Esophagus (tissue), 2 donors: Measurements from ENCODE around the gene CXCL8. TPM values are rescaled to one million over a fixed set of nuclear protein-coding genes. Genes with fewer than 3 reads are reported as not detected.

Source experiments
- H3K27ac ChIP-seq, 2 donors: one replicate each; pipeline ENCODE4 v1.5.1; 2013; ENCODE audit warnings: low read depth in 2 of 2, mild to moderate bottlenecking in 2 of 2, inconsistent platforms in 1 of 2, low read length in 1 of 2, moderate library complexity in 1 of 2
- H3K27me3 ChIP-seq, 2 donors: one replicate each; pipeline ENCODE4 v1.6.1; 2013; ENCODE audit warnings: low read length in 2 of 2, control low read depth in 1 of 2, mild to moderate bottlenecking in 1 of 2; ENCODE audit not compliant: insufficient read depth in 2 of 2, control insufficient read depth in 1 of 2
- H3K36me3 ChIP-seq, 2 donors: one replicate each; pipeline ENCODE4 v1.6.1; 2013; ENCODE audit warnings: low read length in 1 of 2; ENCODE audit not compliant: control insufficient read depth in 2 of 2, insufficient read depth in 2 of 2
- H3K4me1 ChIP-seq, 2 donors: one replicate each; pipeline ENCODE4 v1.6.1; 2013; ENCODE audit warnings: low read length in 1 of 2; ENCODE audit not compliant: control insufficient read depth in 2 of 2, insufficient read depth in 2 of 2
- H3K4me3 ChIP-seq, 2 donors: one replicate each; pipeline ENCODE4 v1.5.1; 2013; ENCODE audit warnings: low read length in 2 of 2, mild to moderate bottlenecking in 2 of 2, low read depth in 1 of 2, moderate library complexity in 1 of 2
- H3K9me3 ChIP-seq, 2 donors: one replicate each; pipeline ENCODE4 v1.6.1; 2013; ENCODE audit warnings: mild to moderate bottlenecking in 2 of 2, low read depth in 1 of 2, low read length in 1 of 2, moderate library complexity in 1 of 2; ENCODE audit not compliant: control insufficient read depth in 2 of 2, insufficient read depth in 1 of 2
- WGBS, 2 donors: extraction: QIAGEN DNeasy Blood & Tissue Kit; methylation state at CpG; one replicate each; pipeline ENCODE4 v1.1.7; 2013; 5-methylcytosine and 5-hydroxymethylcytosine counted together
- polyA plus RNA-seq, 2 donors: library from polyadenylated mRNA; stranded (reverse); fragments of 200-250 nt; gene quantifications; one replicate each; pipeline ENCODE4 v1.2.3, GENCODE V29; 2013
- donor health status: healthy with polysubstance abuse.
- donor health status: Bipolar disorder and iron deficiency.

The CXCL8 gene
- polyA plus RNA-seq, 2 donors, result 1.1 to 8.3 TPM

DNA sequence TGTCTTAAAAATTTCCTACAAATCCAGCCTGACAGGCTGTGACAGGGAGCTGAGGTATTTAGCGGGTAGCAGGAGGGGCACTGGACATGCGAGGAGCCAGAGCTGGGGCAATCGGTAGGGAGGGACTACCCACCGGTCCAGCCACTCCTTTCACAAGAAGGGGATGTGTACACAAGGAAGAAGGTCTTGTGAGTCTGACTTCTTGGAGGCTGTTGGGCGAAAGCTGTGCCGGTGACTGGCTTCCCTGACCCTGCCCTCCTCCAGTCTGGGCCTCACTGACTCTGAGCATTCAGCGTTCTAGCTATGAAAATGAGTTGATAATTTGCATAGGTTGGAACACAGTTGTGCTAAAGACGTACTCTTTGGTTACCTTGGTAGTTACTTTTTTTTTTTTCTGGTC is 12.7 kb upstream of the CXCL8 start:
- 78 to 81% methylated on average over 8 of the region's 8 CpGs for WGBS, 2 donors
- Histone ChIP-seq H3K4me1 (no peaks in the 10 kb centered on the region), H3K27me3 (no peaks in the 10 kb centered on the region), H3K9me3 (no peaks in the 10 kb centered on the region), H3K36me3 (no peaks in the 10 kb centered on the region), H3K27ac (no peak overlapping the region), H3K4me3 (no peak overlapping the region)

DNA sequence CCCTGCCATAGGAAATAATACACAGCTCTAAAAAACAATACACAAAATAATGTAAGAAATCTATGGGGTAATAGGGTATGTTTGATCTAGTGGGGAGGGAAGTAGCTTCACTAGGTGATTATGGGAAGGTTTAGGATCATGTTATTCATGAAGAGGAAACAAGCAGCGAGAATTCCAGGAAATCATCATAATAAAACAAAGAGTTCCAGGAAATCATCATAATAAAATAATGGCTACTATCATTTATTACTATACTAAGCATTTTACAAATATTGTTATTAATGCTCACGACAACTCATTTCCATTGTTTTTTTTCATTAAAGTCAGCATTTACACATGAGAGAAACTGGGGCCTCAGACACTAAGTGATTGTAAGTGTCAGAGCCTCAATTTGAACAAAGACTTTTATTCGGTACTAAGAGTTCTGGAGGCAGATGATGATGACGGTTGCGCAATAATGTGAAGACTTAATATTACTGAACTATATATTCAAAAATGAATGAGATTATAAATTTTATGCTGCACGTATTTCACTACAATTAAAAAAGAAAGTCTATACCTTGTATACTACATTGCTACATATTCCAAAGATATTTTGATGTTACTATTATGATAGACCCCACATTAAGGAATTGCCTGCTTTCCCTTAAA is 12.2 kb upstream of the CXCL8 start:
- WGBS, 2 donors, result 84 to 87% methylated on average over 6 of the region's 6 CpGs
- no peak overlapping the region for H3K4me3 ChIP-seq
- H3K36me3 ChIP-seq, result no peaks in the 10 kb centered on the region
- no peaks in the 10 kb centered on the region for H3K27me3 ChIP-seq
- no peak overlapping the region for H3K27ac ChIP-seq
- H3K9me3 ChIP-seq, result no peaks in the 10 kb centered on the region
- H3K4me1 ChIP-seq, result no peaks in the 10 kb centered on the region

DNA sequence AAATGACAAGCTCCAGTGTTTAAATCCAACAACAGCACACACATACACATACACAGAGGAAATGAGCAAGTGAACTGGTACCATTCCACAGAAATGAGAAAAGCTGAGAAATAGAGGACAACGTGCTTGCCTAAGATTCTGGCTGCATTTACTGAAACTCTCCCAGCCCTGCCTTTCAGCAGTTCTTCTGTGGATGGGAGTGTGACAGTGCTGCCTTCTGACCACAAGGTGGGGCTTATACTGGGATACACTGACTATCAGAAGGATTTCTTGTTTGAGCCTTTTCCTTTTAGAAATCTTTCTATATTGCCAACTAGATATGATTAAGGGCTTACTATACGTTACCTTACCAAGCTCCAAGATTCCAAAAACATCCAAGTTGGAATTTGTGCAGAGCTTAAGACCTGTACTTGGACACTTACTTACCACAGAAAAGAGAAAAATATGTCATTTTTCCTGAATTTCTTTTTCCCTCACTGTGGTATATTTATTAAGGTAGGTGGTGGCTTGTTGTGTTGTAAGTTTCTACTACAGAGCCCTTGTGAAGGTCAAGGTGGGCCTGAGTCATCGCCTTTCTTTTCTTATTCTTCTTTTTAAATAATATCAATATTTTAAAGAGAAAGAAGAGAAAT is 10.7 kb upstream of the CXCL8 start:
- Histone ChIP-seq H3K9me3 (no peaks in the 10 kb centered on the region), H3K4me3 (no peak overlapping the region), H3K27me3 (no peaks in the 10 kb centered on the region), H3K4me1 (no peaks in the 10 kb centered on the region), H3K36me3 (no peaks in the 10 kb centered on the region), H3K27ac (no peak overlapping the region)
- WGBS, 2 donors, result 36 to 41% methylated on average over 3 of the region's 3 CpGs

DNA sequence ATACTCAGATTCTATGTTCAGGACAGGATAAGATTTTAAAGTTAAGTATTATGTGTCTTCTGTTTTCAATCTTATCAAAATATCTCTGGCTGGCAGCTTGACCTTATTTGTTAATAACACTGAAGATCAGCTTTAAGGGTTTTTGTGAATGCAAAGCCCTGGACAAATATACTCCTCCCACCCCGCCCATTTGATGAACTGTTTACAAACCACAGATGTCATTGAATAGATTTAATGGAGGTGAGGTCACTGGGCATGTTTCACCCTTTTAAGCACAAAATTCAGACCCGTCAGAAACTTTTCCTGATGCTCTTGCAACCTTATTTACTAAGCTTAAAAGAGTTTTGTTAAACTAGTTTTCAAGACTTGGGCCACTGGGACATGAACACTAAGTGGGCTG is 10.1 kb upstream of the CXCL8 start:
- H3K27ac ChIP-seq, result no peak overlapping the region
- no peaks in the 10 kb centered on the region for H3K9me3 ChIP-seq
- H3K27me3 ChIP-seq, result no peaks in the 10 kb centered on the region
- no peaks in the 10 kb centered on the region for H3K36me3 ChIP-seq
- H3K4me3 ChIP-seq, result no peak overlapping the region
- H3K4me1 ChIP-seq, result no peaks in the 10 kb centered on the region
- WGBS, 2 donors, result 45 to 59% methylated on average over 2 of the region's 2 CpGs

DNA sequence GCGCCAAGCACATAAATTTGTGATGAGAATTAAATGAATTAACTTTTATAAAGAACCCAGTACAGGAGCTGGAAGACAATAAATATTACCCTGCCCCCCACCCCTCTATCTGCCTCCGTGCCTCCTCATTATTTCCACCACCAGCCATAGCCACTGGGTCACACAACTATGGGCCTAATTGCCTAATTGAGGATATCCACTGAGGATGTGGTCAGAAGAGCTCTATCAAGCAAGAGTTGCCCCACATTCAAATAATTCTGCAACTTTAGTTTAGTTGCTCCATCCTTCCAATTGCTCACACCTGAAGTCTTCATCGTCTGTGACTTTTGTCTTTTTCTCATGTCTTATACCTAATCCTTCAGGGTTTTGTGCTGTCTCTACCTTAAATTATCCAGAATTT is 9.5 kb upstream of the CXCL8 start:
- Histone ChIP-seq H3K9me3 (no peaks in the 10 kb centered on the region), H3K4me3 (no peak overlapping the region), H3K27ac (no peak overlapping the region), H3K27me3 (no peaks in the 10 kb centered on the region), H3K36me3 (no peaks in the 10 kb centered on the region), H3K4me1 (no peaks in the 10 kb centered on the region)
- WGBS, 2 donors, result 94% methylated on average over 3 of the region's 3 CpGs

DNA sequence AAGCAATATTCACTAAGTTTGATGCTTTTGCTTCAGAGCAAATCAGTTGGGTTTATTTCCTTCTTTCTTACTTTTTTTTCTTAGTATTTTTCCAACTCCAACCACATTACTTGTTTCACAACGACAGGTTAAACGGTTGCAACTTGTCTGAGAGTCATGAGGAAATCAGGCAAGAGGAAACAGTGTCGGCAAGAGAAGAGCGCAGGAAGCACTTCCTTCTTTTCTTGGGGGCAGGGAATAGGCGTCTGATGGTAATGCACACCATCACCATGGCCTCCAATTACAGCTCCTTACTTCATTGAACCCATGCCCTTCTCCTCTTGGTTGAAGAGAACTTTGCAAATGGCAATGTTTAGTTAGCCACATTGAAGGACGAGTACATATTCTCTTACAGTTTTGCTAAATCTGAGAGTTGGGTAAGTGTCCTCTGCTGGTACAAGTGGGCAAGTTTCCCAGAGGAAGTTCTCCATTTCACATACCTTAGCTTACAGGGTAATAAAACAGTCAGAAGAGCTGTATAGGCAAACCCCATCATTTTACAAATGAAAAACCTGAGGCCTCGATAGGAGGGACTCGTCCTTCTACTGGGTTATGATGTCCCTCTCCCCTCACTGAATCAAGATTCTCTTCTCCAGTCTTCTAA is 8.3 kb upstream of the CXCL8 start:
- Histone ChIP-seq H3K36me3 (no peaks in the 10 kb centered on the region), H3K4me3 (no peak overlapping the region), H3K27ac (no peak overlapping the region), H3K27me3 (no peaks in the 10 kb centered on the region), H3K4me1 (no peaks in the 10 kb centered on the region), H3K9me3 (no peaks in the 10 kb centered on the region)
- 75 to 79% methylated on average over 8 of the region's 8 CpGs for WGBS, 2 donors

DNA sequence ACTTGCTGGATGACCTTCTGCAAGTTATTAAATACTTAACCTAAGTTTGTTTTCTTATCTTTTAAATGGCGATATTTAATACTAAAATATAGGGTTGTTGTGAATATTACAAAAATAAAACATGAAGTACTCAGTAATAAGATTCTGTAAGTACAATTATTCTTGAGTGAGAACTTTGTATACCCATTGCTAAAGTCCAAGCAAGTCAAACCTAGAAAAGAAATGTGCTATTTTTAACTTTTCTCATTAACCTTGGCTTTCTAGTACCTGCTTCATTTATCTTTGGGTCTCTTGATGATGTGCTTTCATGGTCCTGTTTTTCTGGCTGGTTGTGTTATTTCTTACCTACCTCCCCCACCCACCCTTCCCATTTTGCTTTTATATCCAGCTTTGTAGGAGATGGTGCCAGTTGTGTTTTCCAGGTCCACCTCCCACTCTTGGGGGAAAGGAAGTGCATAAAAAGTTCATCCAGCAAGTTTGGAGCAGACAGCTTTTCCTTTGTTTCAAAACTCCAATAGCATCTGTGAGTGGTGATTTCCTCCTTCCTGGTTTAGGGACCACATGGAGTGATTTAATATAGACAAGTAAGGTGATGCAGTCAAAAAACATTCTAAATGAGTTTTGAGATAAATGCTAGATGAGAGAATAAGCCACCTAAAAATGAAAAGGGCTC is 7.5 kb upstream of the CXCL8 start:
- 86 to 95% methylated on average over 1 of the region's 1 CpG for WGBS, 2 donors
- Histone ChIP-seq H3K36me3 (no peaks in the 10 kb centered on the region), H3K4me1 (no peaks in the 10 kb centered on the region), H3K9me3 (no peaks in the 10 kb centered on the region), H3K27ac (no peak overlapping the region), H3K4me3 (no peak overlapping the region), H3K27me3 (no peaks in the 10 kb centered on the region)

DNA sequence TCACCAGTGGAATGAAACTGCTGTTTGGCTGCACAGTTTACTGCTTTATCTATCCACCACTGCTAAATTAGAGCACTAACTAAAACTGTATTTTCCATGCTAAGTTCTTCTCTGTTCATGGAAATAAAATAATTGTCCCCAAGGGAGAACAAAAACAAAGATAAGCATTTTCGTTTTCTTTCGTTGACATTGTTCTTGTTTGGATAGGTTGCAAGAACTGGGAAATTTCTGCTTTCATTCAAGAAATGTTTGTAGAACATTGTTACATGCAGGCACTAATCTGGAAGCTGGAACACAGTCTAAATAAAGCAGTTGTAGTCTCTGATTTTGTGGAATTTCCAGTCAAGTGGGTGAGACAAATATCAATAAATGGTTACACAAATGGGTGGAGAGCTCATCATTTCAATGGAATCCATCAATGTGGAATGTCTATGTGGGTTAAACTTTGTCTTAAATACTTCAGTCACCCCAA is 5.8 kb upstream of the CXCL8 start:
- H3K27me3 ChIP-seq, result no peaks in the 10 kb centered on the region
- WGBS, 2 donors, result 35 to 41% methylated on average over 2 of the region's 2 CpGs
- no peaks in the 10 kb centered on the region for H3K4me1 ChIP-seq
- H3K27ac ChIP-seq, result no peak overlapping the region
- H3K4me3 ChIP-seq, result no peak overlapping the region
- H3K9me3 ChIP-seq, result no peaks in the 10 kb centered on the region
- H3K36me3 ChIP-seq, result no peaks in the 10 kb centered on the region

DNA sequence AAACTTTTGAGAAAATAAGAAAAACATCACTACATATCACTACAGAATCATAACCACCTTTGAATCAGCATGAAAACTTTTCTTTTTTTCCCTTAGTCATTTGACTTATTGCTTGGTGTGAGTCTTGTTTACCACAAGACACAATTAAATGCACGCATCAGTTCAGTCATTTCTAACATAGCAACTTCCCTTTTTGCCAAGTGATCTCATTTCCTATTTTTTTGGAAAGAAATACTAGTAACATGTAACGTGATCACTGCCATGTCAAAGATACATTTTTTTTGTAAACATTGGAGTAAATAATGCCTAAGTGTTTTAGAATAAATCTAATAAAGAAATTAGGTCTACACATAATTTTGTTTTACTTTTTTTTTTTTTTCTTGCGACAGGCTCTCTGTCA is 5.1 kb upstream of the CXCL8 start:
- H3K27ac ChIP-seq, result no peak overlapping the region
- no peaks in the 10 kb centered on the region for H3K27me3 ChIP-seq
- no peaks in the 10 kb centered on the region for H3K4me1 ChIP-seq
- no peaks in the 10 kb centered on the region for H3K36me3 ChIP-seq
- 64 to 70% methylated on average over 3 of the region's 3 CpGs for WGBS, 2 donors
- H3K4me3 ChIP-seq, result no peak overlapping the region
- H3K9me3 ChIP-seq, result no peaks in the 10 kb centered on the region
